Esophagus squamous epithelium (tissue), 5 donors: Measurements from ENCODE around the gene CARD6. TPM values are rescaled to one million over a fixed set of nuclear protein-coding genes. Genes with fewer than 3 reads are reported as not detected.
"Not testable (repeated sequence)": the region's sequence is repeated elsewhere in the genome, so short reads cannot be mapped to it uniquely, and the experiment has no call there.

ENCODE experiments used
- DNase-seq: peaks from one replicate; lab custom pipeline; 2025; lab: John Stamatoyannopoulos, UW
- H3K27ac ChIP-seq, 4 donors: fragments of 200-600 bp; sonication (generic); one replicate each; pipeline ENCODE4 v1.5.1; 2016 to 2019; ENCODE audit warnings: mild to moderate bottlenecking in 1 of 4
- H3K27me3 ChIP-seq, 4 donors: fragments of 200-600 bp; sonication (generic); 1 replicate in 3 of 4; 2 replicates in 1 of 4; pipeline versions ENCODE4 v1.5.1 to v1.6.0; 2017 to 2021; ENCODE audit warnings: antibody characterized with exemption in 1 of 4
- H3K36me3 ChIP-seq, 3 donors: fragments of 200-600 bp; sonication (generic); one replicate each; pipeline ENCODE4 v1.5.1; 2016 to 2019
- H3K4me1 ChIP-seq, 3 donors: fragments of 200-600 bp; sonication (generic); one replicate each; pipeline ENCODE4 v1.5.1; 2017 to 2019
- H3K4me3 ChIP-seq, 4 donors: fragments of 200-600 bp; sonication (generic); 1 replicate in 3 of 4; 2 replicates in 1 of 4; pipeline ENCODE4 v1.5.1; 2016 to 2019; ENCODE audit warnings: mild to moderate bottlenecking in 2 of 4, moderate library complexity in 1 of 4
- H3K9me3 ChIP-seq, 3 donors: fragments of 200-600 bp; sonication (generic); one replicate each; pipeline ENCODE4 v1.5.1; 2016 to 2019
- POLR2A ChIP-seq, 4 donors: fragments of 450-650 bp; IDR thresholded peaks; one replicate each; pipeline ENCODE4 v1.6.1; 2017; ENCODE audit warnings: antibody characterized with exemption in 4 of 4, mild to moderate bottlenecking in 4 of 4, moderate library complexity in 3 of 4
- WGBS, 2 donors: methylation state at CpG; one replicate each; pipeline ENCODE4 v1.1.5; 2018; 5-methylcytosine and 5-hydroxymethylcytosine counted together
- intact Hi-C: fragments of 100-400 bp; cut with DNase I; formaldehyde crosslinking; loops from one replicate; pipeline ENCODE4 v1.15.0; 2022
- total RNA-seq, 4 donors: library from RNA; depleted of rRNA; stranded (reverse); fragments of >200 nt; gene quantifications; one replicate each; pipeline ENCODE4 v1.1.0, GENCODE V29; 2016
- TF ChIP-seq, protein P1 (sequence below), 6 experiments: fragments of 450-650 bp in 4 of 6; fragments of 200-600 bp in 2 of 6; sonication (generic) in 2 of 6; IDR thresholded peaks; one replicate each; pipeline ENCODE4 v1.5.1; 2016 to 2019; ENCODE audit warnings: antibody characterized with exemption in 6 of 6, mild to moderate bottlenecking in 4 of 6, moderate library complexity in 4 of 6
- donor health status: DM: yes; HTN: yes; CAD: no.

Gene CARD6
- total RNA-seq, 4 donors from 2014 or later: 17.7 to 20.4 (median 19.2) TPM

DNA sequence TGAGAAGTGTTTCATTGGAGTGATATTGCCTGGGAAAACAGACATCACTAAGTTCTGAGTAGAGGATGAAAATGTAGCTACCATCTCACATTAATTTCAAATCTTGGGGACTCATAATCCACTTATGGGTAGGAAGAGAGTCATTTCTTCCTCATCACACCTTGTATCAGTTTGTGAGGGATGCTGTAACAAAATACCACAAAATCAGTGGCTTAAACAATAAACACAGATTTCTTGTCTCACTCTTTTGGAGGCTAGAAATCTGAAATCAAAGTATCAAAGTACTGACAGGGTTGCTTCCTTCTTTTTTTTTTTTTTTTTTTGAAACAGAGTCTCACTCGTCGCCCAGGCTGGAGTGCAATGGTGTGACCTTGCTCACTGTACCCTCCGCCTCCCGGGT is 3.4 kb downstream of the CARD6 start:
- DNase-seq: no peak
- 91 to 95% methylated on average over 2 to 4 of the region's 4 CpGs for WGBS, 2 donors

DNA sequence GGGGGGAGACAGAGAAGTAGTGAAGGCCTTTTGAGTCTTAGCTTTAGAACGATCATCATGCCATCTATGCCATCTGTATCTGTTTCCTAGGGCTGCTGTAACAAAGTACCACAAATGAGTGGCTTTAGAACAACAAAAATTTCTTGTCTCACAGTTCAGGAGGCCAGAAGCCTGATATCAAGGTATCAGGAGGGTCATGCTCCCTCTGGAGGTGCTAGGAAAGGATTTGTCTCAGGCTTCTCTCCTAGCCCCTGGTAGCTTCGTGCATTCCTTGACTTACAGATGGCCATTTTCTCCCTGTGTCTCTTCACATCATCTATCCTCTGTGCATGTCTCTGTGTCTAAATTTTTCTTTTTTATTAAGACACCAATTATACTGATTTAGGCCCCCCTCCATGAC is 5.2 kb downstream of the CARD6 start:
- Histone ChIP-seq H3K27me3 (no peaks in the 10 kb centered on the region), H3K4me1 (peaks cover 5 to 20% (median 8%) of the 10 kb centered on the region in 3 donors), H3K4me3 (no peak overlapping the region), H3K36me3 (peaks cover 0 to 49% (median 0%) of the 10 kb centered on the region in 3 donors), H3K9me3 (no peaks in the 10 kb centered on the region), H3K27ac (no peak overlapping the region)
- WGBS, 2 donors: 93 to 96% methylated on average over 2 of the region's 2 CpGs
- TF ChIP-seq, protein P1, sequence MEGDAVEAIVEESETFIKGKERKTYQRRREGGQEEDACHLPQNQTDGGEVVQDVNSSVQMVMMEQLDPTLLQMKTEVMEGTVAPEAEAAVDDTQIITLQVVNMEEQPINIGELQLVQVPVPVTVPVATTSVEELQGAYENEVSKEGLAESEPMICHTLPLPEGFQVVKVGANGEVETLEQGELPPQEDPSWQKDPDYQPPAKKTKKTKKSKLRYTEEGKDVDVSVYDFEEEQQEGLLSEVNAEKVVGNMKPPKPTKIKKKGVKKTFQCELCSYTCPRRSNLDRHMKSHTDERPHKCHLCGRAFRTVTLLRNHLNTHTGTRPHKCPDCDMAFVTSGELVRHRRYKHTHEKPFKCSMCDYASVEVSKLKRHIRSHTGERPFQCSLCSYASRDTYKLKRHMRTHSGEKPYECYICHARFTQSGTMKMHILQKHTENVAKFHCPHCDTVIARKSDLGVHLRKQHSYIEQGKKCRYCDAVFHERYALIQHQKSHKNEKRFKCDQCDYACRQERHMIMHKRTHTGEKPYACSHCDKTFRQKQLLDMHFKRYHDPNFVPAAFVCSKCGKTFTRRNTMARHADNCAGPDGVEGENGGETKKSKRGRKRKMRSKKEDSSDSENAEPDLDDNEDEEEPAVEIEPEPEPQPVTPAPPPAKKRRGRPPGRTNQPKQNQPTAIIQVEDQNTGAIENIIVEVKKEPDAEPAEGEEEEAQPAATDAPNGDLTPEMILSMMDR (IDR thresholded peaks at IDR 0.05): no peak
- TF ChIP-seq POLR2A (IDR thresholded peaks at IDR 0.05): no peak
- intact Hi-C loops: no loop called here
- no peak for DNase-seq

More for the DNA sequence above, 3.4 kb downstream of the CARD6 start:
- Histone ChIP-seq H3K4me3 (no peak overlapping the region), H3K27me3 (no peaks in the 10 kb centered on the region), H3K9me3 (no peaks in the 10 kb centered on the region), H3K4me1 (peaks cover 5 to 27% (median 8%) of the 10 kb centered on the region in 3 donors), H3K36me3 (peaks cover 0 to 40% (median 0%) of the 10 kb centered on the region in 3 donors), H3K27ac (no peak overlapping the region)
- TF ChIP-seq, protein P1 (IDR thresholded peaks at IDR 0.05): no peak
- no peak for TF ChIP-seq POLR2A (IDR thresholded peaks at IDR 0.05)
- intact Hi-C loops: no loop called here

DNA sequence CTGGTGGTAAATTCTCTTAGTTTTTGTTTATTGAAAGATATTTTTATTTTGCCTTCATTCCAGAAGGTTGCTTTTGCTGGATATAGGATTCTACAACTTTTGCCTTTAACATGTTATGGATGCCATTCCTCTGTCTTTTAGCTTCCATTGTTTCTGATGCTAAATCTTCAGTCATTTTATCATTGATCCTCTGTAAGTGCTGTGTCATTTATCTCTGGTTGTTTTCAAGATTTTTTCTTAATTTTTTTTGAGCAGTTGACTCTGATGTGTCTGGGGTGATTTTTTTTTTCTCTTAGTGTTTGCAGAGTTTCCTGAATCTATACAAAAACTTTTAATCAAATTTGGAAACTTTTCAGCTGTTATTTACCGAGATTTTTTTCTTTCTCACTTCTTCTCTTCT is 6.4 kb downstream of the CARD6 start:
- Histone ChIP-seq H3K27ac (no peak overlapping the region), H3K4me1 (peaks cover 5 to 14% (median 8%) of the 10 kb centered on the region in 3 donors), H3K9me3 (no peaks in the 10 kb centered on the region), H3K4me3 (no peak overlapping the region), H3K27me3 (no peaks in the 10 kb centered on the region), H3K36me3 (peaks cover 0 to 60% (median 4%) of the 10 kb centered on the region in 3 donors)
- intact Hi-C loops: no loop called here
- no peak for DNase-seq
- 87 to 100% methylated on average over 1 of the region's 1 CpG for WGBS, 2 donors
- no peak for TF ChIP-seq POLR2A (IDR thresholded peaks at IDR 0.05)
- TF ChIP-seq, protein P1 (IDR thresholded peaks at IDR 0.05): no peak

DNA sequence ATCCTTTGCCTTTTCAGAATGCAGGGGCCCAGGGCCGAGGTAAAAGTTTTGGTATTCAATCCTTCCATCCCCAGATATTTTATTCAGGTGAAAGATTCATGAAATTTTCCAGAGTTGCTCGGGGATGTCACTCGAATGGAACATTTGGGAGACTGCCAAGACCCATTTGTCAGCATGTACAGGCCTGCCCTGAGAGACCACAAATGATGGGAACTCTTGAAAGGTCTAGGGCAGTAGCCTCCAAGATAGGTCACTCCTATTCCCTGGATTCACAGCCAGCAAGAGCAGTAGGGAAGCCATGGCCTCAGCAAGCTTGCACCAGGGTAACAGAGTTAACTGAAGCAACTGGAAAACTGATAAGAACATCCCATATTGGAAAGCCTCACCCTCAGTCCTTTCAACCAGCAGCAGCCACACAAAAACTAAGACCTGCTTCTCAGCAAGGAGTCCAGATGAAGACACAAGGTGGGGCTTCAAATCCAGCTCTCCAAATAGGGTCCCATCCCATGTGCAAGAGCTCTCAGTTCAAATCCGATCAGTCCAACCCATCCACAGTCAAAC is 12.5 kb downstream of the CARD6 start:
- H3K36me3 ChIP-seq: peaks cover 0 to 54% (median 8%) of the 10 kb centered on the region in 3 donors
- WGBS, 2 donors: 60 to 63% methylated on average over 4 of the region's 4 CpGs
- H3K27me3 ChIP-seq: no peaks in the 10 kb centered on the region
- H3K4me1 ChIP-seq: no peaks in the 10 kb centered on the region
- no peak overlapping the region for H3K4me3 ChIP-seq
- H3K27ac ChIP-seq: no peak overlapping the region
- no peaks in the 10 kb centered on the region for H3K9me3 ChIP-seq
- DNase-seq: no peak
- intact Hi-C loops: no loop called here
- TF ChIP-seq, protein P1 (IDR thresholded peaks at IDR 0.05): no peak
- TF ChIP-seq POLR2A (IDR thresholded peaks at IDR 0.05): no peak

DNA sequence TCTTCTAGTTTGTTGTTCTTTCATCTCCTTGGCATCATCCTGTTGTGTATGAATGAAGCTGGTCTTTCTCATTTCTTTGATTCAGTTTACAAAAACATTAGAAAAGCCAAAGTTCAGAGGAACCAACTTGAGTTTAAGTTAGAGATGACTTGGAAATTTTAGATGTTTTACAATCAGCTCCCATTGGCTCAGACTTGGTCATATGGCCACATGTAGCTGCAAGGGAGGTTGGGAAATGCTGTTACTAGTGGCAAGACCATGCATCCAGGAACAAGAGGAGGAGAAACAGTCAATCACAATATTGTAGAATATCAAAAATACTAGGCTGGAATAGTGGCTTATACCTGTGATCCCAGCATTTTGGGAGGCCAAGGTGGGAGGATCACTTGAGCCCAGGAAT is 19.5 kb downstream of the CARD6 start:
- no peak for DNase-seq
- intact Hi-C loops: no loop called here

DNA sequence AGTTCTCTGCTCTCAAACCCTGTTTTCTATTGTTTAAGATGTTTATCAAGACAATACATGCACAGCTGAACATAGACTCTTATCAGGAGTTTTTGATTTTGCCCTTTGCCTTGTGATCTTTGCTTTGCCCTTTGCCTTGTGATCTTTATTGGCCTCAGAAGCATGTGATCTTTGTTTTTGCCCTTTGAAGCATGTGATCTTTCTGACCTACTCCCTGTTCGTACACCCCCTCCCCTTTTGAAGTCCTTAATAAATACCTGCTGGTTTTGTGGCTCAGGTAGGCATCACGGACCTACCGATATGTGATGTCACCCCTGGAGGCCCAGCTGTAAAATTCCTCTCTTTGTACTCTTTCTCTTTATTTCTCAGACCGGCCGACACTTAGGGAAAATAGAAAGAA is 23.8 kb downstream of the CARD6 start:
- H3K4me3 ChIP-seq, H3K27me3 ChIP-seq, H3K4me1 ChIP-seq, DNase-seq, H3K27ac ChIP-seq, intact Hi-C loops, H3K36me3 ChIP-seq, H3K9me3 ChIP-seq: not testable (repeated sequence)
- WGBS, 2 donors: 61 to 81% methylated on average over 5 of the region's 5 CpGs

More for the DNA sequence above, 19.5 kb downstream of the CARD6 start:
- Histone ChIP-seq H3K9me3 (no peaks in the 10 kb centered on the region), H3K27ac (no peak overlapping the region), H3K36me3 (no peaks in the 10 kb centered on the region), H3K4me1 (no peaks in the 10 kb centered on the region), H3K27me3 (no peaks in the 10 kb centered on the region), H3K4me3 (no peak overlapping the region)
- TF ChIP-seq, protein P1 (IDR thresholded peaks at IDR 0.05): no peak
- TF ChIP-seq POLR2A (IDR thresholded peaks at IDR 0.05): no peak
